MG63 (cell line): Measurements from ENCODE around the gene COQ8B. TPM values are rescaled to one million over a fixed set of nuclear protein-coding genes. Genes with fewer than 3 reads are reported as not detected.
A peak's percentile ranks its signal among the peaks of the same experiment; 100 is the strongest.

Experiments used
- DNase-seq: peaks from one replicate; pipeline ENCODE4 v3.0.0-alpha.2; 2020
- H3K27me3 ChIP-seq: fragments of 250-450 bp; sonication (Bioruptor Pico); 2 replicates; pipeline ENCODE4 v1.5.1; 2020; ENCODE audit warnings: mild to moderate bottlenecking, moderate library complexity
- H3K36me3 ChIP-seq: fragments of 250-450 bp; sonication (Bioruptor Pico); 2 replicates; pipeline ENCODE4 v1.5.1; 2020; ENCODE audit warnings: mild to moderate bottlenecking, moderate library complexity
- H3K4me3 ChIP-seq: fragments of 250-450 bp; sonication (Bioruptor Pico); 2 replicates; pipeline ENCODE4 v1.5.1; 2020; ENCODE audit warnings: mild to moderate bottlenecking, moderate library complexity
- H3K9me3 ChIP-seq: fragments of 250-450 bp; sonication (Bioruptor Pico); 2 replicates; pipeline ENCODE4 v1.5.1; 2020; ENCODE audit warnings: mild to moderate bottlenecking, moderate library complexity
- total RNA-seq: library from RNA; depleted of rRNA; stranded (reverse); fragments of >200 nt; shearing (Covaris generic); gene quantifications from 2 replicates; pipeline ENCODE4 v1.2.3, GENCODE V29; 2014; ENCODE audit warnings: low replicate concordance

Gene COQ8B
- total RNA-seq, 1 experiment from 2014 or later: 44.6 TPM

GRCh38 chr19:40689339-40690049 is 27.2 kb downstream of the COQ8B start:
- peak; percentile 42 for DNase-seq
- H3K27me3 ChIP-seq: no peaks in the 10 kb centered on the region
- H3K36me3 ChIP-seq: peaks cover 51% of the 10 kb centered on the region
- peak overlapping the region; percentile 81 for H3K4me3 ChIP-seq
- no peaks in the 10 kb centered on the region for H3K9me3 ChIP-seq

GRCh38 chr19:40688987-40689338 is 27.7 kb downstream of the COQ8B start:
- Histone ChIP-seq H3K9me3 (no peaks in the 10 kb centered on the region), H3K27me3 (no peaks in the 10 kb centered on the region), H3K36me3 (peaks cover 54% of the 10 kb centered on the region), H3K4me3 (peak overlapping the region; percentile 81)
- no peak for DNase-seq

- peak overlapping the region; percentile 81 for H3K4me3 ChIP-seq
- peaks cover 56% of the 10 kb centered on the region for H3K36me3 ChIP-seq
- DNase-seq: no peak
- no peaks in the 10 kb centered on the region for H3K27me3 ChIP-seq
- H3K9me3 ChIP-seq: no peaks in the 10 kb centered on the region
Measured at GRCh38 chr19:40688309-40688708, 28.4 kb downstream of the COQ8B start.

GRCh38 chr19:40687525-40688016 is 29.1 kb downstream of the COQ8B start:
- peak; percentile 35 for DNase-seq
- H3K9me3 ChIP-seq: no peaks in the 10 kb centered on the region
- no peak overlapping the region; the same call in 1 of the 2 replicates for H3K4me3 ChIP-seq
- H3K36me3 ChIP-seq: peaks cover 61% of the 10 kb centered on the region
- no peaks in the 10 kb centered on the region for H3K27me3 ChIP-seq

GRCh38 chr19:40686882-40687524 is 29.7 kb downstream of the COQ8B start:
- no peaks in the 10 kb centered on the region for H3K27me3 ChIP-seq
- no peaks in the 10 kb centered on the region for H3K9me3 ChIP-seq
- H3K4me3 ChIP-seq: no peak overlapping the region
- no peak for DNase-seq
- peaks cover 63% of the 10 kb centered on the region for H3K36me3 ChIP-seq

GRCh38 chr19:40685563-40685962 is 31.1 kb downstream of the COQ8B start:
- Histone ChIP-seq H3K36me3 (peaks cover 70% of the 10 kb centered on the region), H3K27me3 (no peaks in the 10 kb centered on the region), H3K9me3 (no peaks in the 10 kb centered on the region), H3K4me3 (no peak overlapping the region)
- no peak for DNase-seq

GRCh38 chr19:40685016-40685526 is 31.6 kb downstream of the COQ8B start:
- Histone ChIP-seq H3K4me3 (no peak overlapping the region), H3K27me3 (no peaks in the 10 kb centered on the region), H3K9me3 (no peaks in the 10 kb centered on the region), H3K36me3 (peaks cover 74% of the 10 kb centered on the region)
- no peak for DNase-seq

- Histone ChIP-seq H3K27me3 (no peaks in the 10 kb centered on the region), H3K4me3 (no peak overlapping the region), H3K36me3 (peaks cover 81% of the 10 kb centered on the region), H3K9me3 (no peaks in the 10 kb centered on the region)
- no peak for DNase-seq
Measured at GRCh38 chr19:40684280-40684679, 32.4 kb downstream of the COQ8B start.

GRCh38 chr19:40683437-40683836 is 33.2 kb downstream of the COQ8B start:
- H3K9me3 ChIP-seq: no peaks in the 10 kb centered on the region
- DNase-seq: no peak
- no peak overlapping the region for H3K4me3 ChIP-seq
- no peaks in the 10 kb centered on the region for H3K27me3 ChIP-seq
- peaks cover 85% of the 10 kb centered on the region for H3K36me3 ChIP-seq

- Histone ChIP-seq H3K27me3 (no peaks in the 10 kb centered on the region), H3K4me3 (no peak overlapping the region), H3K36me3 (peaks cover 90% of the 10 kb centered on the region), H3K9me3 (no peaks in the 10 kb centered on the region)
- DNase-seq: no peak
Measured at GRCh38 chr19:40682431-40682964, 34.2 kb downstream of the COQ8B start.

- no peaks in the 10 kb centered on the region for H3K9me3 ChIP-seq
- no peak for DNase-seq
- H3K36me3 ChIP-seq: peaks cover 89% of the 10 kb centered on the region
- H3K27me3 ChIP-seq: no peaks in the 10 kb centered on the region
- no peak overlapping the region for H3K4me3 ChIP-seq
Measured at GRCh38 chr19:40681039-40681438, 35.6 kb downstream of the COQ8B start.

GRCh38 chr19:40677156-40677555 is 39.5 kb downstream of the COQ8B start:
- no peak for DNase-seq
- no peaks in the 10 kb centered on the region for H3K9me3 ChIP-seq
- no peak overlapping the region for H3K4me3 ChIP-seq
- H3K27me3 ChIP-seq: no peaks in the 10 kb centered on the region
- H3K36me3 ChIP-seq: peaks cover 84% of the 10 kb centered on the region

- H3K9me3 ChIP-seq: no peaks in the 10 kb centered on the region; the same call in 1 of the 2 replicates
- H3K36me3 ChIP-seq: peaks cover 85% of the 10 kb centered on the region
- DNase-seq: no peak
- no peaks in the 10 kb centered on the region for H3K27me3 ChIP-seq
- H3K4me3 ChIP-seq: no peak overlapping the region
Measured at GRCh38 chr19:40674291-40674690, 42.4 kb downstream of the COQ8B start.

- H3K4me3 ChIP-seq: no peak overlapping the region
- H3K27me3 ChIP-seq: no peaks in the 10 kb centered on the region
- peaks cover 85% of the 10 kb centered on the region for H3K36me3 ChIP-seq
- DNase-seq: no peak
- no peaks in the 10 kb centered on the region; the same call in 1 of the 2 replicates for H3K9me3 ChIP-seq
Measured at GRCh38 chr19:40673397-40673796, 43.3 kb downstream of the COQ8B start.

- peaks cover 85% of the 10 kb centered on the region for H3K36me3 ChIP-seq
- no peaks in the 10 kb centered on the region; the same call in 1 of the 2 replicates for H3K9me3 ChIP-seq
- H3K27me3 ChIP-seq: no peaks in the 10 kb centered on the region
- no peak for DNase-seq
- no peak overlapping the region for H3K4me3 ChIP-seq
Measured at GRCh38 chr19:40672573-40673299, 44.0 kb downstream of the COQ8B start.

- H3K36me3 ChIP-seq: peaks cover 85% of the 10 kb centered on the region
- H3K4me3 ChIP-seq: no peak overlapping the region
- H3K27me3 ChIP-seq: no peaks in the 10 kb centered on the region
- H3K9me3 ChIP-seq: no peaks in the 10 kb centered on the region; the same call in 1 of the 2 replicates
- no peak for DNase-seq
Measured at GRCh38 chr19:40672038-40672437, 44.6 kb downstream of the COQ8B start.

- DNase-seq: no peak
- Histone ChIP-seq H3K36me3 (peaks cover 86% of the 10 kb centered on the region), H3K27me3 (no peaks in the 10 kb centered on the region), H3K9me3 (no peaks in the 10 kb centered on the region; the same call in 1 of the 2 replicates), H3K4me3 (no peak overlapping the region)
Measured at GRCh38 chr19:40671404-40671803, 45.3 kb downstream of the COQ8B start.
